ENCODE measurements around the gene CCR2.

DNA sequence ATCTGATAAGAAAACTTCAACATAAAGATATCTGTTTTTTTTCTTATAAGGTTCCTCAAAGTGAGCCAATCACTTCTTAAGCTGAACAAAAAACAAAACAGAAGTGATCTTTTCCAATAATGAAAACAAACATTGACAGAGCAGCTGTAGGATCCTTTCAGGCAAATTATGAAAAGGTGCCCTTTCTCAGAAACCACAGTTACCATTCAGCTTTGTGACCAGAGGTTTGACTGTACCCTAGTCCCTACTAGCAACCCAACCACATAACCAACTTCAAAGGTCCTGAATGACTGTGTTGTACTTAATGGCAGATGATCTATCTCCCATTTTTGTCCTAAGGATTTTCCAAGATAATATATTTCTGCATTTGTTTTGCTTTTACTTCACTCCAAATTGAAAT lies 39.4 kb upstream of the CCR2 start:
- no peak for TF ChIP-seq POLR2AphosphoS5 (IDR thresholded peaks at IDR 0.05)
- TF ChIP-seq, protein P1, sequence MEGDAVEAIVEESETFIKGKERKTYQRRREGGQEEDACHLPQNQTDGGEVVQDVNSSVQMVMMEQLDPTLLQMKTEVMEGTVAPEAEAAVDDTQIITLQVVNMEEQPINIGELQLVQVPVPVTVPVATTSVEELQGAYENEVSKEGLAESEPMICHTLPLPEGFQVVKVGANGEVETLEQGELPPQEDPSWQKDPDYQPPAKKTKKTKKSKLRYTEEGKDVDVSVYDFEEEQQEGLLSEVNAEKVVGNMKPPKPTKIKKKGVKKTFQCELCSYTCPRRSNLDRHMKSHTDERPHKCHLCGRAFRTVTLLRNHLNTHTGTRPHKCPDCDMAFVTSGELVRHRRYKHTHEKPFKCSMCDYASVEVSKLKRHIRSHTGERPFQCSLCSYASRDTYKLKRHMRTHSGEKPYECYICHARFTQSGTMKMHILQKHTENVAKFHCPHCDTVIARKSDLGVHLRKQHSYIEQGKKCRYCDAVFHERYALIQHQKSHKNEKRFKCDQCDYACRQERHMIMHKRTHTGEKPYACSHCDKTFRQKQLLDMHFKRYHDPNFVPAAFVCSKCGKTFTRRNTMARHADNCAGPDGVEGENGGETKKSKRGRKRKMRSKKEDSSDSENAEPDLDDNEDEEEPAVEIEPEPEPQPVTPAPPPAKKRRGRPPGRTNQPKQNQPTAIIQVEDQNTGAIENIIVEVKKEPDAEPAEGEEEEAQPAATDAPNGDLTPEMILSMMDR (IDR thresholded peaks at IDR 0.05), result no peak

Measured in suprapubic skin (tissue), 3 donors.